GM10248 (cell line): ENCODE data around the gene ZKSCAN7.

Experiments used
- CTCF ChIA-PET: fragments of 300-600 bp; sonication (Branson Sonifier 250); formaldehyde crosslinking; extraction: SDS; loops from one replicate; lab custom pipeline; 2021; ENCODE audit warnings: antibody characterized with exemption; lab: Yijun Ruan, JAX
- POLR2A ChIA-PET: fragments of 350-650 bp; sonication (Branson Sonifier 250); formaldehyde crosslinking; extraction: SDS; loops from one replicate; lab custom pipeline; 2020; ENCODE audit warnings: antibody characterized with exemption; lab: Yijun Ruan, JAX
- DNase-seq: peaks from one replicate; pipeline ENCODE4 v3.0.0; 2012; ENCODE audit errors: extremely low spot score
- CTCF ChIP-seq: IDR thresholded peaks from 2 replicates; pipeline ENCODE4 v1.5.1; 2012; ENCODE audit warnings: mild to moderate bottlenecking, low read depth; ENCODE audit errors: extremely low read depth, missing control alignments, control extremely low read depth

The ZKSCAN7 gene

GRCh38 chr3:44513513-44513912 is 41.5 kb upstream of the ZKSCAN7 start:
- TF ChIP-seq CTCF: no peak
- ChIA-PET CTCF (no interaction called here), POLR2A (no interaction called here)
- DNase-seq: no peak

- ChIA-PET CTCF (no interaction called here), POLR2A (no interaction called here)
- no peak for DNase-seq
- TF ChIP-seq CTCF: no peak
Observed at GRCh38 chr3:44516230-44516629, 38.8 kb upstream of the ZKSCAN7 start.

GRCh38 chr3:44518782-44519156 is 36.2 kb upstream of the ZKSCAN7 start:
- POLR2A ChIA-PET: no interaction called here
- no peak for DNase-seq
- CTCF ChIA-PET: interaction anchor here (0.7 to 3.1 kb wide), 5 partner anchors 9 to 395 kb away, joined by 3 to 13 read pairs (median 3); no protein-coding TSS in a partner anchor
- TF ChIP-seq CTCF: no peak

DNA sequence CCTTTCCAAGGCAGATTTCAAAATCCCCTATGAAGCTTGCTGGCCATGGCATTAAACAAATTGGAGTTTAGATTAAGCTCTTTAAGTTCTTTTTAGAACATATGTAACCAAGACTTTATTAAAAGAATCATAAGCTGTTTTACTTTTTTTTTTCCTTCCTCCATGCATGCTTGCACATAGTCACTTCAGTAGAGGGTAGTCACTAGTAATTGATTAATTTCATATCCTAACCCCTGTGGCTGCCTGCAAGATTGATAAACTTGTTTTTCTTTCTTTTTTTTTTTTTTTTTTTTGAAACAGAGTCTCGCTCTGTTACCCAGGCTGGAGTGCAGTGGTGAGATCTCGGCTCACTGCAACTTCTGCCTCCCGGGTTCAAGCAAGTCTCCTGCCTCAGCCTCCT is 33.3 kb upstream of the ZKSCAN7 start:
- ChIA-PET POLR2A (no interaction called here), CTCF (interaction anchor here (0.6 to 1.3 kb wide), 3 partner anchors 11 to 36 kb away, joined by 3 read pairs; no protein-coding TSS in a partner anchor)
- TF ChIP-seq CTCF: no peak
- no peak for DNase-seq

GRCh38 chr3:44522494-44522933 is 32.5 kb upstream of the ZKSCAN7 start:
- no peak for TF ChIP-seq CTCF
- CTCF ChIA-PET: interaction anchor here (1.0 to 1.7 kb wide), 3 partner anchors 10 to 17 kb away, joined by 3 to 5 read pairs (median 3); no protein-coding TSS in a partner anchor
- DNase-seq: no peak
- POLR2A ChIA-PET: no interaction called here

GRCh38 chr3:44525060-44525459 is 29.9 kb upstream of the ZKSCAN7 start:
- no peak for TF ChIP-seq CTCF
- POLR2A ChIA-PET: no interaction called here
- no peak for DNase-seq
- CTCF ChIA-PET: no interaction called here

DNA sequence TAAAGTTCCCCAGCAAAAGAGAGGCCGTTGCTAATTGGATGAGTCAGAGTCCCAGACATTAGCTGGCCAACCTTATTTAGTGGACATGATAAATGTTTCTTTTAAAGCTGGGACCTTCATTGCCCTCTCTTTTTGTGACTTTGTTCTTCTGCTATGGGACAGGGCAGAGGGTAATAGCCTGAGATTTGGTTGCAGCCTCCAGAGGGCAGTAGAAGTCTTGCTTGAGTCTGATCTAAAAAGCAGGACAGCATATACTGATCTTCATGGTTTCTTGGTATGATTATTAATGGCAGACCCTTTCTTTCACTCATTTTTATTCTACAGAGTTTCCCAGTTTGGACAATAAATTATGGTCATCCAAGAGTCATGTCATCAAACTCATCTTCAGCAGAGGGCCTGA is 25.1 kb upstream of the ZKSCAN7 start:
- ChIA-PET POLR2A (no interaction called here), CTCF (interaction anchor here (0.8 to 3.4 kb wide), 6 partner anchors 9 to 387 kb away, joined by 3 to 27 read pairs (median 4); no protein-coding TSS in a partner anchor)
- TF ChIP-seq CTCF: peak; percentile 46
- no peak for DNase-seq
